HG03342 (cell line): ENCODE measurements around the gene HMCN1.

ENCODE experiments used
- ATAC-seq: cut with Tn5 transposase; IDR thresholded peaks from one replicate; pipeline ENCODE4 v1.9.1; 2021; ENCODE audit warnings: mild to moderate bottlenecking, moderate library complexity; ENCODE audit not compliant: unreplicated experiment

HMCN1 gene

GRCh38 chr1:185957441-185958363 lies 223.5 kb downstream of the HMCN1 start:
- ATAC-seq, result no peak

GRCh38 chr1:185960422-185961321 lies 226.5 kb downstream of the HMCN1 start:
- no peak for ATAC-seq

- no peak for ATAC-seq
Observed at GRCh38 chr1:185961664-185962063, 227.5 kb downstream of the HMCN1 start.

GRCh38 chr1:185964946-185965345 lies 230.8 kb downstream of the HMCN1 start:
- no peak for ATAC-seq

- no peak for ATAC-seq
Observed at GRCh38 chr1:185965870-185966269, 231.7 kb downstream of the HMCN1 start.

GRCh38 chr1:185966471-185966870 lies 232.3 kb downstream of the HMCN1 start:
- no peak for ATAC-seq

- ATAC-seq, result no peak
Observed at GRCh38 chr1:185969028-185969427, 234.8 kb downstream of the HMCN1 start.

- no peak for ATAC-seq
Observed at GRCh38 chr1:185969524-185969991, 235.4 kb downstream of the HMCN1 start.

GRCh38 chr1:185971688-185972087 lies 237.5 kb downstream of the HMCN1 start:
- ATAC-seq, result no peak

GRCh38 chr1:185972096-185972850 lies 238.1 kb downstream of the HMCN1 start:
- ATAC-seq, result no peak

- no peak for ATAC-seq
Observed at GRCh38 chr1:185973645-185974044, 239.5 kb downstream of the HMCN1 start.

GRCh38 chr1:185974367-185975170 lies 240.4 kb downstream of the HMCN1 start:
- no peak for ATAC-seq

- ATAC-seq, result no peak
Observed at GRCh38 chr1:185980891-185981290, 246.7 kb downstream of the HMCN1 start.

GRCh38 chr1:185984113-185984836 lies 250.1 kb downstream of the HMCN1 start:
- no peak for ATAC-seq

GRCh38 chr1:185987611-185988321 lies 253.6 kb downstream of the HMCN1 start:
- no peak for ATAC-seq

GRCh38 chr1:185990565-185990964 lies 256.4 kb downstream of the HMCN1 start:
- no peak for ATAC-seq

GRCh38 chr1:185991266-185991665 lies 257.1 kb downstream of the HMCN1 start:
- no peak for ATAC-seq

- ATAC-seq, result no peak
Observed at GRCh38 chr1:185996211-185996610, 262.0 kb downstream of the HMCN1 start.

GRCh38 chr1:185998391-185998790 lies 264.2 kb downstream of the HMCN1 start:
- ATAC-seq, result no peak
